GM12878 (cell line): ENCODE results near the gene IL5. TPM values are rescaled to one million over a fixed set of nuclear protein-coding genes. Genes with fewer than 3 reads are reported as not detected.

Source experiments
- ATAC-seq: fragments of 200-7000 bp; cut with Tn5 transposase; 3 replicates; pipeline ENCODE4 v1.9.1; 2020; ENCODE audit warnings: mild to moderate bottlenecking, moderate library complexity
- BruUV-seq: library from RNA; stranded (reverse); fragments of 400-500 nt; replicated peaks from 2 replicates; lab custom pipeline; 2021; lab: Mats Ljungman, UMichigan
- CTCF ChIA-PET: fragments of 300-600 bp; sonication (Branson Sonifier 250); formaldehyde crosslinking; extraction: SDS; loops from one replicate; lab custom pipeline; 2021; ENCODE audit warnings: inconsistent platforms; lab: Yijun Ruan, JAX
- POLR2A ChIA-PET: fragments of 350-600 bp; formaldehyde crosslinking; extraction: SDS; loops from one replicate; lab custom pipeline; 2021; ENCODE audit warnings: inconsistent platforms; lab: Charles Lee
- RAD21 ChIA-PET: fragments of 300-600 bp; sonication (Branson Sonifier 250); formaldehyde crosslinking; loops from one replicate; lab custom pipeline; 2023; ENCODE audit warnings: antibody characterized with exemption; ENCODE audit not compliant: unreplicated experiment; lab: Charles Lee
- SMC1A ChIA-PET: fragments of 300-600 bp; sonication (Branson Sonifier 250); formaldehyde crosslinking; loops from one replicate; lab custom pipeline; 2023; ENCODE audit not compliant: unreplicated experiment, uncharacterized antibody; lab: Charles Lee
- DNase-seq: peaks from one replicate; pipeline ENCODE4 v3.0.0-alpha.2; 2011; ENCODE audit warnings: low read depth, low spot score
- FAIRE-seq: peaks from 3 replicates; lab custom pipeline; 2011; peaks lifted over from hg19 to GRCh38; lab: Jason Lieb, UNC
- H2AFZ ChIP-seq: 2 replicates; pipeline ENCODE4 v1.6.0; 2011; ENCODE audit warnings: low read depth, low read length, control low read depth; ENCODE audit not compliant: control insufficient read depth
- H3K27ac ChIP-seq: 2 replicates; pipeline ENCODE4 v1.5.1; 2011; ENCODE audit warnings: control low read depth; ENCODE audit not compliant: control insufficient read depth, insufficient read depth
- H3K27me3 ChIP-seq, 2 experiments: replicated peaks in 1 of 2; 2 replicates each; pipeline versions ENCODE4 v1.6.0 to v1.6.1; 2011; ENCODE audit warnings: low read length in 1 of 2; ENCODE audit not compliant: control insufficient read depth in 2 of 2, insufficient read depth in 2 of 2
- H3K36me3 ChIP-seq, 2 experiments: 2 replicates each; pipeline ENCODE4 v1.5.1; 2011; ENCODE audit warnings: low read length in 1 of 2; ENCODE audit not compliant: control insufficient read depth in 2 of 2, insufficient read depth in 2 of 2
- H3K4me1 ChIP-seq: 2 replicates; pipeline ENCODE4 v1.6.1; 2011; ENCODE audit warnings: mild to moderate bottlenecking, low read length, moderate library complexity, mixed read lengths; ENCODE audit not compliant: control insufficient read depth, insufficient read depth
- H3K4me2 ChIP-seq: 2 replicates; pipeline ENCODE4 v1.6.0; 2011; ENCODE audit warnings: control low read depth; ENCODE audit not compliant: control insufficient read depth, insufficient read depth
- H3K4me3 ChIP-seq: fragments of 200-600 bp; sonication (generic); 2 replicates; pipeline ENCODE4 v1.5.1; 2016
- H3K79me2 ChIP-seq: 2 replicates; pipeline ENCODE4 v1.6.0; 2011; ENCODE audit warnings: low read length; ENCODE audit not compliant: control insufficient read depth, insufficient read depth
- H3K9ac ChIP-seq: 2 replicates; pipeline ENCODE4 v1.8.0; 2011; ENCODE audit warnings: low read length, control low read depth, mixed read lengths; ENCODE audit not compliant: control insufficient read depth, insufficient read depth
- H3K9me3 ChIP-seq: replicated peaks from 3 replicates; pipeline ENCODE4 v1.5.1; 2011; ENCODE audit warnings: mild to moderate bottlenecking, low read length; ENCODE audit not compliant: control insufficient read depth, insufficient read depth
- H4K20me1 ChIP-seq: 2 replicates; pipeline ENCODE4 v1.6.0; 2011; ENCODE audit not compliant: control insufficient read depth, insufficient read depth
- BHLHE40 ChIP-seq, 2 experiments: fragments of 450-650 bp in 1 of 2; IDR thresholded peaks; 2 replicates each; pipeline ENCODE4 v1.6.1; 2011 to 2017; ENCODE audit warnings: low read depth in 2 of 2, borderline replicate concordance in 1 of 2, improper control_type of control experiment in 1 of 2, low read length in 1 of 2, mild to moderate bottlenecking in 1 of 2
- MEF2A ChIP-seq: IDR thresholded peaks from 2 replicates; pipeline ENCODE4 v1.6.1; 2011; ENCODE audit warnings: low read depth, mild to moderate bottlenecking, low read length, moderate library complexity; ENCODE audit not compliant: insufficient read depth
- WGBS: methylation state at CpG from one replicate; pipeline ENCODE4 v1.1.6; 2016; ENCODE audit warnings: low lambda C conversion rate; ENCODE audit not compliant: insufficient replicate concordance, insufficient coverage; ENCODE audit errors: missing lambda C conversion rate; 5-methylcytosine and 5-hydroxymethylcytosine counted together
- in situ Hi-C: fragments of 300-500 bp; cut with MboI; formaldehyde crosslinking; loops from 9 replicates; pipeline ENCODE4 v1.14.3; 2018; ENCODE audit warnings: mixed read lengths
- intact Hi-C: fragments of 100-400 bp; cut with micrococcal nuclease; formaldehyde crosslinking; loops from one replicate; pipeline ENCODE4 v1.14.2; 2022; ENCODE audit not compliant: unreplicated experiment
- polyA plus RNA-seq, 11 experiments: library from polyadenylated mRNA; depleted of rRNA in 4 of 11; unstranded in 6 of 11; stranded (reverse) in 5 of 11; fragments of >200 nt; fragmentation: Nextera tagmentation in 4 of 11; fragmentation: Illumina TruSeq in 1 of 11; extraction: Ambion mirVana in 4 of 11; extraction: Trizol in 1 of 11; gene quantifications; 1 replicate in 1 of 11; 2 replicates in 10 of 11; pipeline versions ENCODE4 v1.2.1 to v1.2.3, GENCODE V29; 2011 to 2016; ENCODE audit warnings: inconsistent platforms in 2 of 11, missing spikeins in 2 of 11, low read depth in 1 of 11
- total RNA-seq, 4 experiments: library from RNA; depleted of rRNA in 3 of 4; stranded (reverse); fragments of >200 nt in 3 of 4; fragmentation: Illumina TruSeq in 1 of 4; extraction: Trizol in 1 of 4; gene quantifications; 2 replicates each; pipeline versions ENCODE4 v1.2.1 to v1.2.3, GENCODE V29; 2013 to 2021

IL5 gene
- total and polyA plus RNA-seq, 10 of the 15 experiments (the other 5 are each of a cell fraction or from before 2014, with no cell fraction given): not detected

DNA sequence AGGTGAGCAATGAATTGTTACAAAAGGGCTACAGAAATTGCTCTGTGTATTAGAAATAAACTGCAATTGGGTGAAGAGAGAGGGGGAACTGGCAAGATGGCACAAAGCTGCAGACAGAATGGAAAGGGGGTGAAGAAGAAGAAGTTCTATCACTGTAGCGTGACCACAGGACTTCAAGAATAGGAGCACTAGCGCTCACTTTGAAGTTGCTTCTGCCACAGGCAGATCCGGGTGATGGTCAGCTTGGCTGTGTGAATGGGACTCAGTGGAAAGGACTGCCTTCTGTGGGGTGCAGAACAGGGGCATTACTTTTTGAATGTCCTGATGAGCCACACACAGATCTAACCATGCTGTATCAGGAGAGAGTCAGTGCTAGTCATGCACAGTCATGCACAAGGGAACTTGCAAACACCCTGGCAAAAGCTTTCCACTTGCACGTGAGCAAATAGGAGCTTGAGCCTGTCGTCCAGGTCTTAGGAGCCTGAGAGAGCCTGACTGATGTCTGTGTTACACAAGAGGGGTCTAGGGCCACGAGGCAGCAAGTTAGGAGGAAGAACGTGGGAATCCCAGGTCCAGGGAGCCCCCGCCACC is 16.3 kb downstream of the IL5 start:
- BruUV-seq: no TSS peak
- 49% methylated on average over 8 of the region's 8 CpGs for WGBS
- FAIRE-seq: no peak
- H3K36me3 ChIP-seq: no peaks in the 10 kb centered on the region
- peak overlapping the region; percentile 72 for H2AFZ ChIP-seq
- ChIA-PET SMC1A (interaction anchor here (0.6 to 4.8 kb wide), 36 partner anchors 9 to 498 kb away, joined by 3 to 75 read pairs (median 4); partner anchors contain the start of genes GDF9, IL4, RAD50 and SLC22A5), CTCF (interaction anchor here (0.6 to 4.8 kb wide), 62 partner anchors 12 to 358 kb away, joined by 3 to 101 read pairs (median 6); partner anchors contain the start of genes CCNI2, IL4, KIF3A and RAD50), RAD21 (interaction anchor here (0.6 to 4.8 kb wide), 33 partner anchors 18 to 436 kb away, joined by 3 to 88 read pairs (median 4); partner anchors contain the start of genes AFF4, CCNI2, IL13 and KIF3A), POLR2A (interaction anchor here (0.6 to 2.7 kb wide), 4 partner anchors 21 to 224 kb away, joined by 3 to 11 read pairs (median 6); partner anchors contain the start of gene CCNI2)
- in situ Hi-C loops: loop anchor here (10.0 kb wide), 1 partner anchor 298 kb away; no protein-coding TSS in a partner anchor
- H3K4me1 ChIP-seq: peaks cover 32% of the 10 kb centered on the region
- H3K4me2 ChIP-seq: no peak overlapping the region; the same call in 1 of the 2 replicates
- intact Hi-C loops: loop anchor here (1.0 to 5.0 kb wide), 7 partner anchors 21 to 293 kb away; partner anchors contain the start of gene KIF3A
- H3K27me3 ChIP-seq: no peaks in the 10 kb centered on the region
- TF ChIP-seq BHLHE40 (IDR thresholded peaks at IDR 0.05; ENCODE audit: borderline replicate concordance in 1 of 2, low read depth in 2 of 2, low read length in 1 of 2) (peak in 1 of 2 experiments; percentile 38; a peak in 1 of 4 replicates), MEF2A (no peak)
- DNase-seq: no peak
- no peaks in the 10 kb centered on the region for H4K20me1 ChIP-seq
- no peaks in the 10 kb centered on the region for H3K79me2 ChIP-seq
- no peak overlapping the region for H3K27ac ChIP-seq
- H3K9me3 ChIP-seq: peaks cover 22% of the 10 kb centered on the region
- H3K4me3 ChIP-seq: no peak overlapping the region
- ATAC-seq: no peak; the same call in 2 of the 3 replicates
- H3K9ac ChIP-seq: no peak overlapping the region
